ENCODE measurements around the gene MYL12B. TPM values are rescaled to one million over a fixed set of nuclear protein-coding genes. Genes with fewer than 3 reads are reported as not detected.

Gene MYL12B
- total and polyA plus RNA-seq, 2 of the 8 experiments (the other 6 are each of a cell fraction or from before 2014, with no cell fraction given): 174 to 188 TPM

DNA sequence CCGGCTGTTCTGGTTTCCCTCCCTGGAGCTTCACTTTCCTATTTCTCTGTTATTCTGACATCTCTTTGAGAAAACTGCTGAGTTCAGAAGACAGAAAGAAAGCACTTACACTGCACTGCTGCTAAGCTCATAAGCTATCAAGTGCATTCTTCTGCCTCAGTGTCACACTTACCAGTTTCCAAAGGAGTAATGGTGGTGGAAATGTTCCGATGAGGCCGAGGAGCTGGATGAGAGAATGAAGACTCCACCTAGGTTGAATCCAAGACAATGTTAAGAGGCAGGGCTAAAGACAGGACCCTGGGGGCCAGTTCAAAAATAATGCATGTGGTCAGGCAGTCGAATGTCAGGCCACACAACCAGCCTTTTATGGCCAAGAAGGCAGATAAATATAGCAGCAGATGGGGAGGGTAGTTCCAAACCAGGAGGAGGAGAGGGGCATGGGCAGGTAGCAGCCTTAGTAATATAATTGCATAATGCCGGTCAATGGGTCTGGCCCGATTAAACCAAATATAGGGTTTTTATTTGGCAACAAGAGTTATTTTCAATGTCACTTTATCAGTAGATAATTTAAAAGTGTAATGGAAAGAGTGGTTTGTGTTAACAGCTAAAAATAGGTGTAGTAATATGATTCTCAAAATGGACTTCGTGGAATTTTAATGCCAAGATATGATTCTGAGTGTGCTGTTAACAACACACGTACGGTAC is 42.1 kb upstream of the MYL12B start, which contains the start of gene MYOM1:
Gene MYOM1 (minus strand): TSS at position 338 of the 705 bp plus-strand sequence. CDS start 4,745 bp downstream, outside the sequence.
- H3K27ac ChIP-seq (ENCODE audit: low read depth, low read length): no peak within 1 kb of the TSS
- DNase-seq (ENCODE audit: low read depth in 1 of 2, low spot score in 2 of 2) (no peak), FAIRE-seq (no peak)
- no peak within 1 kb of the TSS for H3K4ac ChIP-seq (replicated peaks; ENCODE audit: insufficient read length, low read depth, low read length)
- no peaks in the 10 kb centered on the region for H3K23me2 ChIP-seq (ENCODE audit: low read depth, low read length)
- H2BK12ac ChIP-seq (ENCODE audit: low read depth, low read length): no peak within 1 kb of the TSS
- no peaks in the 10 kb centered on the region for H4K20me1 ChIP-seq (replicated peaks in 1 of 2; ENCODE audit: control insufficient read depth in 1 of 2, insufficient read depth in 2 of 2, low read length in 2 of 2)
- H2BK20ac ChIP-seq (ENCODE audit: low read length): no peak within 1 kb of the TSS
- no peak within 1 kb of the TSS for H4K5ac ChIP-seq (ENCODE audit: insufficient read length, low read depth, low read length)
- no peak within 1 kb of the TSS; the same call in 1 of the 2 replicates for H2BK15ac ChIP-seq (ENCODE audit: low read length)
- no peaks in the 10 kb centered on the region; a peak in 1 of 4 replicates for H3K9me3 ChIP-seq (ENCODE audit: insufficient read depth in 2 of 2, low read depth in 1 of 2, low read length in 1 of 2)
- ChIA-PET CTCF (ENCODE audit: partially characterized antibody) (interaction anchor here (0.8 to 1.6 kb wide), 5 partner anchors 26 to 272 kb away, joined by 3 to 7 read pairs (median 3); no protein-coding TSS in a partner anchor), POLR2A (ENCODE audit: partially characterized antibody) (interaction anchor here (0.8 to 1.3 kb wide), 2 partner anchors 10 to 27 kb away, joined by 3 to 5 read pairs; no protein-coding TSS in a partner anchor)
- H3K4me3 ChIP-seq (ENCODE audit: extremely low read depth in 1 of 4, insufficient read depth in 2 of 4, low read depth in 3 of 4, low read length in 4 of 4): no peak within 1 kb of the TSS
- no peak within 1 kb of the TSS for H3K9ac ChIP-seq (replicated peaks in 1 of 4; ENCODE audit: extremely low read depth in 1 of 4, low read depth in 3 of 4, low read length in 3 of 4)
- no peak within 1 kb of the TSS for H3K4me2 ChIP-seq (ENCODE audit: insufficient read depth in 1 of 2, low read depth in 2 of 2, low read length in 2 of 2)
- H3K4me1 ChIP-seq (replicated peaks in 1 of 4; ENCODE audit: control insufficient read depth in 3 of 4, insufficient read depth in 4 of 4, low read length in 3 of 4): peaks cover 0 to 4% (median under 1%) of the 10 kb centered on the region in 4 experiments; a peak in 1 of 7 replicates
- H2AK5ac ChIP-seq (ENCODE audit: low read depth, low read length): no peak within 1 kb of the TSS
- 92% methylated on average over 9 of the region's 9 CpGs; no CpG with 5 or more reads in 1 of the 2 experiments for WGBS, 2 experiments (ENCODE audit: extremely low coverage in 1 of 2, insufficient coverage in 1 of 2, insufficient read length in 1 of 2, insufficient replicate concordance in 2 of 2, low coverage in 1 of 2, low lambda C conversion rate in 2 of 2, missing lambda C conversion rate in 1 of 2)
- H2BK120ac ChIP-seq (replicated peaks; ENCODE audit: low read depth, low read length): no peak within 1 kb of the TSS
- no peaks in the 10 kb centered on the region for H3K79me2 ChIP-seq (ENCODE audit: control insufficient read depth in 1 of 2, insufficient read depth in 2 of 2, low read length in 2 of 2)
- H3K14ac ChIP-seq (ENCODE audit: insufficient read length): no peak within 1 kb of the TSS
- H3K36me3 ChIP-seq (ENCODE audit: control insufficient read depth in 2 of 4, insufficient read depth in 4 of 4, low read length in 3 of 4): no peaks in the 10 kb centered on the region
- no peak within 1 kb of the TSS for H4K8ac ChIP-seq (ENCODE audit: extremely low read depth, insufficient read depth, low read length)
- H2BK5ac ChIP-seq (ENCODE audit: low read depth, low read length): no peak within 1 kb of the TSS
- H3K27me3 ChIP-seq (replicated peaks in 1 of 4; ENCODE audit: control insufficient read depth in 3 of 4, extremely low read depth in 1 of 4, insufficient read depth in 3 of 4, low read length in 3 of 4): no peaks in the 10 kb centered on the region
- H3K79me1 ChIP-seq (ENCODE audit: low read depth, low read length): no peaks in the 10 kb centered on the region
- H3K23ac ChIP-seq (ENCODE audit: insufficient read length): no peak within 1 kb of the TSS
- H3K56ac ChIP-seq (replicated peaks; ENCODE audit: insufficient read length, low read depth, low read length): no peak within 1 kb of the TSS
- no peak within 1 kb of the TSS for H3K18ac ChIP-seq (ENCODE audit: extremely low read depth, low read length)
- no peak within 1 kb of the TSS for H4K91ac ChIP-seq (replicated peaks; ENCODE audit: insufficient read length, low read length)
- peak within 1 kb of the TSS; percentile 4; the same call in 1 of the 2 replicates for H2AFZ ChIP-seq (ENCODE audit: low read length)
- TF ChIP-seq CBX8 (IDR thresholded peaks at IDR 0.05; ENCODE audit: borderline replicate concordance, low read depth, low read length): no peak
- no peak for TF ChIP-seq RNF2 (IDR thresholded peaks at IDR 0.05; ENCODE audit: borderline replicate concordance, low read depth, low read length, missing control alignments, poor library complexity, severe bottlenecking)
- no peak for TF ChIP-seq KDM5A (IDR thresholded peaks at IDR 0.05; ENCODE audit: low read length)
- TF ChIP-seq, protein P1, sequence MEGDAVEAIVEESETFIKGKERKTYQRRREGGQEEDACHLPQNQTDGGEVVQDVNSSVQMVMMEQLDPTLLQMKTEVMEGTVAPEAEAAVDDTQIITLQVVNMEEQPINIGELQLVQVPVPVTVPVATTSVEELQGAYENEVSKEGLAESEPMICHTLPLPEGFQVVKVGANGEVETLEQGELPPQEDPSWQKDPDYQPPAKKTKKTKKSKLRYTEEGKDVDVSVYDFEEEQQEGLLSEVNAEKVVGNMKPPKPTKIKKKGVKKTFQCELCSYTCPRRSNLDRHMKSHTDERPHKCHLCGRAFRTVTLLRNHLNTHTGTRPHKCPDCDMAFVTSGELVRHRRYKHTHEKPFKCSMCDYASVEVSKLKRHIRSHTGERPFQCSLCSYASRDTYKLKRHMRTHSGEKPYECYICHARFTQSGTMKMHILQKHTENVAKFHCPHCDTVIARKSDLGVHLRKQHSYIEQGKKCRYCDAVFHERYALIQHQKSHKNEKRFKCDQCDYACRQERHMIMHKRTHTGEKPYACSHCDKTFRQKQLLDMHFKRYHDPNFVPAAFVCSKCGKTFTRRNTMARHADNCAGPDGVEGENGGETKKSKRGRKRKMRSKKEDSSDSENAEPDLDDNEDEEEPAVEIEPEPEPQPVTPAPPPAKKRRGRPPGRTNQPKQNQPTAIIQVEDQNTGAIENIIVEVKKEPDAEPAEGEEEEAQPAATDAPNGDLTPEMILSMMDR (IDR thresholded peaks at IDR 0.05; ENCODE audit: control extremely low read depth in 1 of 3, insufficient read depth in 1 of 3, low read depth in 1 of 3, low read length in 3 of 3): no peak
- no peak for TF ChIP-seq TAF7 (optimal IDR thresholded peaks at IDR 0.05; ENCODE audit: borderline replicate concordance, low read depth, low read length)
- TF ChIP-seq CTBP2 (IDR thresholded peaks at IDR 0.05; ENCODE audit: borderline replicate concordance, insufficient read depth, insufficient read length, low read length): no peak
- TF ChIP-seq MAFK (IDR thresholded peaks at IDR 0.05; ENCODE audit: low read depth, low read length): no peak

All from H1 (cell line).